ENCODE results near the gene SIPA1L3. TPM values are rescaled to one million over a fixed set of nuclear protein-coding genes. Genes with fewer than 3 reads are reported as not detected.

The SIPA1L3 gene
- total RNA-seq, 1 experiment from 2014 or later = 19.9 TPM

DNA sequence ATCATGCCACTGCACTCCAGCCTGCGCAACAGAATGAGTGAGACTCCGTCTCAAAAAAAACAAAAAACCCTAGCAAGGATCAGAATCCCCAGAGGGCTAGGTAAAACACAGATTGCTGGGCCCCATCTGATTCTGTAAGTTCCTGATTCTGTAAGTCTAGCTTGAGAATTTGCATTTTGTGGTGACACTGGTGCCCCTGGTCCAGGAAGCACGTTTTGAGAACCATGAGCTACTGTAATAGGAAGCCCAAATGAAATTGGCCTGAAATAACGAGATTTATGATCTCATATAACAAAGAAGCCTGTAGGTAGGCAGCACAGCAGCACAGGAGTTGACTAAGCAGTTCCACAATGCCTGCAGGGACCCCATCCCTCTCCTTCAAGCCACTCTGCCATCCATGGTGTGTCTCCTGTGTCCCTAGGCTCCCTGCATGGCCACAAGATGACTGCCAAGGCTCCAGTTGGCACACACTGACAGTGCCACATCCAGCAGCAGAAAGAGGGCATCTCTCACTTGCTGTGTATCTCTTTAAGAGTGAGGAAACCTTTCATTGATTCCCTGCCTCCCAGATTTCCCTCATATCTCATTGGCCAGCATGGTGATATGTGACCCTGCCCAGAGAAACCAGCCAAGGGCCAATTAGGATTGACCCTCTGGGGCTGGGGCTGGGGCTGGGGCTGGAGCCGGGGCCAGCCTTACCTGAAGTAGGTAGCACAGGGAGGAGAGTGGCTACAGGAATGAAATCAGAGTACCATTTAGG, 21.7 kb downstream of the SIPA1L3 start:
- Histone ChIP-seq H3K4me1 (ENCODE audit: insufficient read depth, low read length, poor library complexity, severe bottlenecking) (no peaks in the 10 kb centered on the region), H3K27ac (ENCODE audit: low read depth, low read length, poor library complexity, severe bottlenecking) (no peak overlapping the region), H3K36me3 (ENCODE audit: insufficient read depth, low read length, poor library complexity, severe bottlenecking) (no peaks in the 10 kb centered on the region), H3K4me3 (ENCODE audit: low read depth, low read length, poor library complexity, severe bottlenecking) (no peak overlapping the region), H3K27me3 (replicated peaks; ENCODE audit: insufficient read depth, low read depth, low read length, poor library complexity) (no peaks in the 10 kb centered on the region), H3K9me3 (ENCODE audit: low read depth, low read length, poor library complexity, severe bottlenecking) (no peaks in the 10 kb centered on the region)
- intact Hi-C loops (cut with micrococcal nuclease; ENCODE audit: unreplicated experiment) = no loop called here
- TF ChIP-seq, protein P1, sequence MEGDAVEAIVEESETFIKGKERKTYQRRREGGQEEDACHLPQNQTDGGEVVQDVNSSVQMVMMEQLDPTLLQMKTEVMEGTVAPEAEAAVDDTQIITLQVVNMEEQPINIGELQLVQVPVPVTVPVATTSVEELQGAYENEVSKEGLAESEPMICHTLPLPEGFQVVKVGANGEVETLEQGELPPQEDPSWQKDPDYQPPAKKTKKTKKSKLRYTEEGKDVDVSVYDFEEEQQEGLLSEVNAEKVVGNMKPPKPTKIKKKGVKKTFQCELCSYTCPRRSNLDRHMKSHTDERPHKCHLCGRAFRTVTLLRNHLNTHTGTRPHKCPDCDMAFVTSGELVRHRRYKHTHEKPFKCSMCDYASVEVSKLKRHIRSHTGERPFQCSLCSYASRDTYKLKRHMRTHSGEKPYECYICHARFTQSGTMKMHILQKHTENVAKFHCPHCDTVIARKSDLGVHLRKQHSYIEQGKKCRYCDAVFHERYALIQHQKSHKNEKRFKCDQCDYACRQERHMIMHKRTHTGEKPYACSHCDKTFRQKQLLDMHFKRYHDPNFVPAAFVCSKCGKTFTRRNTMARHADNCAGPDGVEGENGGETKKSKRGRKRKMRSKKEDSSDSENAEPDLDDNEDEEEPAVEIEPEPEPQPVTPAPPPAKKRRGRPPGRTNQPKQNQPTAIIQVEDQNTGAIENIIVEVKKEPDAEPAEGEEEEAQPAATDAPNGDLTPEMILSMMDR (conservative IDR thresholded peaks at IDR 0.05; ENCODE audit: low read depth, low read length) = no peak
- no peak for TF ChIP-seq EZH2 (IDR thresholded peaks at IDR 0.05; ENCODE audit: borderline replicate concordance, low read depth, low read length, poor library complexity, severe bottlenecking)
- POLR2A ChIA-PET (ENCODE audit: low non-redundant PET) = interaction anchor here (0.6 kb wide), 1 partner anchor 20 kb away, joined by 3 read pairs; no protein-coding TSS in a partner anchor
- no peak for DNase-seq (ENCODE audit: low spot score)
- BruUV-seq (replicated peaks) = no TSS peak
- CTCF ChIA-PET = no interaction called here

DNA sequence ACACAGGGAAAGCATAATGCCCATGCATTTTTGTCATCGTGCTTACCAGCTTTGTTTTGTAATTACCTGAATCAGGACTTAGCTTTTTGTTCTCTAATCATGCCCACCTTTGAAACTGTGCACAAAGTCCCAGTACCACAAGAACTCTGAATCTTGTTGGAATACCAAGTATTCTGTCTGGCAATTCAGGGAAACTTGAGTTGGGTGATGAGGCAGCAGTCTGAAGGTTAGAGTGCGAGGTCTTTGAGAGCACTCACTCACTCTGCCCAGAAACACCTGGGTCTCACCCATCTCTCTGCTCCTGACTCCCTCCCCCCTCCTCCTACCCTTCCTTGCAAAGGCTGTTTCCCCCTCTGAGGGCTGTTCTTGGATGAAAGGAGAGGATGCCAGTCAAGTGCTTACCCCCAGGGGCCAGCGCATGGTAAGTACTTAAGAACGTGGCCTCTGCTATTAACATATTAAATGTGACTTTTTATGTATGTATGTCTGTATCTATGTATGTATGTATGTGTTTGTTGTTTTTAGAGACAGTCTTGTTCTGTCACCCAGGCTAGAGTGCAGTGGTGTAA, 22.4 kb downstream of the SIPA1L3 start:
- no peak overlapping the region for H3K4me3 ChIP-seq (ENCODE audit: low read depth, low read length, poor library complexity, severe bottlenecking)
- ChIA-PET POLR2A (ENCODE audit: low non-redundant PET) (no interaction called here), CTCF (no interaction called here)
- H3K4me1 ChIP-seq (ENCODE audit: insufficient read depth, low read length, poor library complexity, severe bottlenecking) = no peaks in the 10 kb centered on the region
- intact Hi-C loops (cut with micrococcal nuclease; ENCODE audit: unreplicated experiment) = no loop called here
- no peak for TF ChIP-seq EZH2 (IDR thresholded peaks at IDR 0.05; ENCODE audit: borderline replicate concordance, low read depth, low read length, poor library complexity, severe bottlenecking)
- TF ChIP-seq, protein P1 (conservative IDR thresholded peaks at IDR 0.05; ENCODE audit: low read depth, low read length) = no peak
- no peaks in the 10 kb centered on the region for H3K9me3 ChIP-seq (ENCODE audit: low read depth, low read length, poor library complexity, severe bottlenecking)
- no peaks in the 10 kb centered on the region for H3K36me3 ChIP-seq (ENCODE audit: insufficient read depth, low read length, poor library complexity, severe bottlenecking)
- no peaks in the 10 kb centered on the region for H3K27me3 ChIP-seq (replicated peaks; ENCODE audit: insufficient read depth, low read depth, low read length, poor library complexity)
- no TSS peak for BruUV-seq (replicated peaks)
- no peak overlapping the region for H3K27ac ChIP-seq (ENCODE audit: low read depth, low read length, poor library complexity, severe bottlenecking)
- DNase-seq (ENCODE audit: low spot score) = no peak

DNA sequence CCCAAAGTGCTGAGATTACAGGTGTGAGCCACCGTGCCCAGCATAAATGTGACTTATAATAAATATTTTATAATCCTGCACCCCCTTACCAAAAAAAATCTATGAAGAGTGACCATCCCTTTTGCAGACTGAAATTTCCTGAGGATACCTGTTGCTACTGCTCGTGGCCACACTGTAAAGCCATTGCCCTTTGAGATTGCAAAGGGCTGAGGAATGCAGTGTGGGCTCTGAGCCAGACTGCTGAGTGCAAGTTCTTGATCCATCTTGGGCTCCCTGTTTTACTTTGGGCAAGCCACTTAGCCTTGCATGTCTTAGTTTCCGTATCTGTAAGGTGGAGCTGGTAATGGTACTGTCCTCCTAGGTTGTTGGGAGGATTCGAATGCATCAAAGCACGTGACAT, 23.4 kb downstream of the SIPA1L3 start:
- intact Hi-C loops (cut with micrococcal nuclease; ENCODE audit: unreplicated experiment) = no loop called here
- Histone ChIP-seq H3K27ac (ENCODE audit: low read depth, low read length, poor library complexity, severe bottlenecking) (no peak overlapping the region), H3K4me1 (ENCODE audit: insufficient read depth, low read length, poor library complexity, severe bottlenecking) (no peaks in the 10 kb centered on the region), H3K9me3 (ENCODE audit: low read depth, low read length, poor library complexity, severe bottlenecking) (no peaks in the 10 kb centered on the region), H3K36me3 (ENCODE audit: insufficient read depth, low read length, poor library complexity, severe bottlenecking) (no peaks in the 10 kb centered on the region), H3K27me3 (replicated peaks; ENCODE audit: insufficient read depth, low read depth, low read length, poor library complexity) (no peaks in the 10 kb centered on the region), H3K4me3 (ENCODE audit: low read depth, low read length, poor library complexity, severe bottlenecking) (no peak overlapping the region)
- ChIA-PET POLR2A (ENCODE audit: low non-redundant PET) (no interaction called here), CTCF (no interaction called here)
- BruUV-seq (replicated peaks) = no TSS peak
- no peak for DNase-seq (ENCODE audit: low spot score)
- TF ChIP-seq, protein P1 (conservative IDR thresholded peaks at IDR 0.05; ENCODE audit: low read depth, low read length) = no peak
- TF ChIP-seq EZH2 (IDR thresholded peaks at IDR 0.05; ENCODE audit: borderline replicate concordance, low read depth, low read length, poor library complexity, severe bottlenecking) = no peak

Measured in A673 (cell line).